ENCODE results near the gene GID4.
"Not testable (repeated sequence)": the region's sequence is repeated elsewhere in the genome, so short reads cannot be mapped to it uniquely, and the experiment has no call there.

GID4 gene

DNA sequence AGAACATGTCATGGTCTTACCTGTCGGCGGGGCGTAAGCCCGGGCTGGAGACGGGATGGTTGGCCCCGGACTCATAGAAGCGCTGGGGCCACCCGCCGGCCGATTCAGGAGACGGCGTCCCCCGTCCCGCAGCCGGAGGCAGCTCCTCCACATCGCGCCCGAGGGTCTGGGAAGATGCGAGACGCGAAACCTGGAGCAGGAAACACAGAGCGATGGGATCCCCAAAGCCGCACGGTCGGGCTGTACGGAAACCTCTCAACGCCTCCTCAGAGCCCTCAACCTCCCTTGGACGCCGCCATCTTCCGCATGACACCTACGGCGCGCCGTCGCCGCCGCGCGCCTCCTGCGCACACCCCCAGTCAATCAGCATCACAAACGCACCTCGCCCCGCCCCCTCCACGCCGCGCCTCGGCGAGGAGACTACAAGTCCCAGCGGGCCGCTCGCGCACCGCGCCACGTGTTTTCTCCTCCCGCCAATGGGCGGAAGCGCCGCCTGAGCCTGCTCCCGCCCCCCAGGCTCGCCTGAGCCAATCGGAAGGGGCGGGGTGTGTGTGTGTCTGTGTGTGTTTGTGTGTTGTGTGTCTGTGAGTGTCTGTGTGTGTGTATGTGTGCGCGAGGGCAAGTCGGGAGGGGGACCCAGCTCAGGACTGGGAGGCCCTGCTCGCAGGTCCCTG, at the start of gene GID4, which contains the start of gene ATPAF2:
TSS of gene GID4 (plus strand) at position 548 of the 674 bp plus-strand sequence. CDS start at position 605, 57 bp downstream.
TSS of gene ATPAF2 (minus strand) at position 308 of the 674 bp plus-strand sequence. CDS start at position 153, 155 bp downstream.
- in situ Hi-C loops (cut with MboI; ENCODE audit: low sequenced_read_pairs): loop anchor here (25.0 kb wide), 1 partner anchor 352 kb away; the partner anchor contains the start of gene RAI1

DNA sequence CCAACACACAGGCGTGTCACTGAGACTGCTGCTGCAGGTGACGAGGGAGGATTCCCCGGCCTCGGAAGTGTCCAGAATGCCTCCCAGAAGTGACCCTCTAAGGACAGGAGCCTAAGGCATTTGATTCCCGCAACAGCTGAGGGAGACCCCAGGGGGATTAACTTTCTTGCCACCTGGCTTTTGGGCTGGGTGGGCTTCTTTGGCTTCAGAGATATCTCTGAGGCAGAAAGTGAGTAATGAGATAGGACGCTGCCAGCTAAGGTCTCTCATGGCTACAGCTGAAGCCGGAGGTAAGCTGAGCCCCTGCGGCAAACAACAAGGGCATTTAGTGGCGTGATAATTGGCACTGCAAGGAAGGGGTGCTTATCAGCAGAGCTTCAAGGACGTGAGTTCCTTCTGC, 49.6 kb upstream of the GID4 start:
- in situ Hi-C loops (cut with MboI; ENCODE audit: low sequenced_read_pairs): no loop called here

DNA sequence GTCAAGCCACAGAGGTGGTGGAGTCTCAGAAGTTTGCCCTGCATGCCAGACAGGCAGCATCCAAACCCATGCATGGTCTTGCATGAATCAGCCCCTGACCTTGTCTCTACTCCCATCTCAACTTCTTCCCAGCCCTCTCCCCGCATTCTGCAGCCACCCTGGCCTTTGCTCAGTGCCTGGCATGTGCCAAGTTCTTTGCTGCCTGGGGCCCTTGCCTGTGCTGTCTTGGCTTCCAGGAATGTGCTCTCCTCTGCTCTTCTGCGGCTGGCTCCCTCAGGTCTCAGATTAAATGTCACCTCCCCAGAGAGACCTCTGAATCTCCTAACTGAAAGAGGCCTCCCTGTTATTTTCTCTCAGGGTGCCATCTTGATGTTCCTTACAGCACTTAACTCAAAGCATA, 48.9 kb upstream of the GID4 start:
- in situ Hi-C loops (cut with MboI; ENCODE audit: low sequenced_read_pairs): no loop called here

DNA sequence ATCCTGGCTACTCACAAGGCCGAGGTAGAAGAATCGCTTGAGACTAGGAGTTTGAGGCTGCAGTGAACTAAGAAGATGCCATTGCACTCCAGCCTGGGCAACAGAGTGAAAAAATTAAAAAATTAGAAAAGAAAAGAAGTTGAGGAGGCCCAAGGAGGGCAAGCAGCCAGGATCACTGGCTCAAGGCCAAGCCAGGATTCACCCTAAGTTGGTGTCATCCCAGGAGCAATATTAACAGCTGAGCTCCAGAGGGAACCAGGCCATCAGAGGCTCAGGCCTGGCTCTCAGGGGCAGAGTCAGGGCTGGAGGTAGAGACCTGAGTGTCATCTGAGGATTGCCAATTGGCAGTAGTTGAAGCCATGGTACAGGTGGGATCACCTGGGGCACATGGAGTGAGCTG, 45.8 kb upstream of the GID4 start:
- in situ Hi-C loops (cut with MboI; ENCODE audit: low sequenced_read_pairs): no loop called here

DNA sequence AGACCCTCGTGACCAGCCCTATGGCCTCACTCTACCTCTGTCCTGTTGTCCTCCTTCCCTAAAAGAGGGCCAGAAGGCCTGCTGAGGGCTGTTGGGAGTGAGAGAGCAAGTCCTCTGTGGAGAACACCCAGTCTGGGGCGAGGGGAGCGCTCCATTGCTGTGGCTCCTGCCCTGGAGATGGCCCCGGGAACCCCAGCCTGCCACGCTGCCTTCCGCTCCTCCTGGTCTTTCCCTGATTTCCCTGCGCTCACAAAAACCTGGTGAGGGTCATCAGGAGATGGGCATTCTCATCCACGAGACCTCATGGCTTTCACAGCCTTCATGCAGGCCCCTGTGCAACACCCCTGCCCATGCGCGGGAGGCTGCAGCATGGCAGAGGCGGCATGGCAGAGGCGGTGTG, 45.4 kb upstream of the GID4 start:
- in situ Hi-C loops (cut with MboI; ENCODE audit: low sequenced_read_pairs): no loop called here

DNA sequence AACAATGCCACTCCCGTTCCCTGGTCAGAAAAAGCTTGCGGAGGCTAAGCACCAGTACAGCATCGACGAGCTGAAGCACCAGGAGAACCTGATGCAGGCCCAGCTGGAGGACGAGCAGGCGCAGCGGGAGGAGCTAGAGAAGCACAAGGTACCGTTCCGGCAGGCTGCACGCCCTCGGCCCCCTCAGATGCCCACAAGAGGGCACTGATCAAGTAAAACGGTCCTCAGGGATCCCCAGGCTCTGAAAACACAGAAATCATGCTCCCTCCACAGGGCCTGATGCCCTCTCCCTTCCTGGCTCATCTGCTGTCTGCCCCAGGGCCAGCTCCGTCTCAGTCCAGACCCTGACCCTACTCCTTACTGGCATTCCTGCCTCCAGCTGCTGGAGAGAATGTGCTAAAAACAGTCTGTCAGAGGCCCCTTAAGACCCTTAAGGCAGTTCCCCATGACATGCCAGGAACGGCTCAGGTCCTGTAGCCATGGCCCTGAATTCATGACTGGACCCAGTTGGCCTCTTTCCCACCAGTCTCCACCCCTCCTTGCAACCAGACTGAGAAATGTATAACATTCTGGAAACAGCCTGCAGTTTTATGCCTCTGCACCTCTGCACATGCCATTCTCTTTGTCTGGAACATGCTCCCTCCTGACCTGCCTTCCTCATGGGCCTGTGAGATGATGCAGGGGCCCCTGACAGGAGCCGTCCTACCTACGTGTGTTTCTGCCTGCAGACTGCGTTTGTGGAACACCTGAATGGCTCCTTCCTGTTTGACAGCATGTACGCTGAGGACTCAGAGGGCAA, 44.7 kb upstream of the GID4 start:
- in situ Hi-C loops (cut with MboI; ENCODE audit: low sequenced_read_pairs): no loop called here

DNA sequence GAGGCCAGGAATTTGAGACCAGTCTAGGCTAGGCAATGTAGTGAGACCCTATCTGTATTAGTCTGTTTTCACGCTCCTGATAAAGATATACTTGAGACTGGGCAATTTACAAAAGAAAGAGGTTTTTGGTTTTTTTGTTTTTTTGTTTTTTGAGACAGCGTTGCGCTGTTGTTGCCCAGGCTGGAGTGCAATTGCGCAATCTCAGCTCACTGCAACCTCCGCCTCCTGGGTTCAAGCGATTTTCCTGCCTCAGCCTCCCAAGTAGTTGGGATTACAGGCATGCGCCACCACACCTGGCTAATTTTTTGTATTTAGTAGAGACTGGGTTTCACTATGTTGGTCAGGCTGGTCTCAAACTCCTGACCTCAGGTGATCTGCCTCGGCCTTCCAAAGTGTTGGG, 43.3 kb upstream of the GID4 start:
- in situ Hi-C loops (cut with MboI; ENCODE audit: low sequenced_read_pairs): not testable (repeated sequence)

DNA sequence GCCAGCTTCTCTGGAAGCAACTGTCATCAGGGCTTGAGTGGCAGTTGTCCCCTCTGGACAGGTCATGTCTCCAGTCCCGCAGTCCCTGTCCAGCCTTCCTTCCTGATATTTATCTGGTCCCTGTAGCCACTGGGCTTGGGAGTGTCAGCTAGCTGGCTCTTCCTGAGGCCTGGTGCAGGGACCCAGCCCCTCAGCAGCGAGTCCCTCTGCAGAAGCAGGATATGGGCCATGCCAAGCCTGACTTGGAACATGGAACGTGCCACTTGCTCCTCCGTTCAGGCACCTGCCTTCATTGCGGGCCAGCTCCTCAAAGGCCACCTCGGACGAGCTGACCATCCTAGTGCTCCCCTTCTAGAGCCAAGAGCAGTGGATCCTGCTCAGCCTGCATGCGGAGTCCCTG, 40.3 kb upstream of the GID4 start:
- in situ Hi-C loops (cut with MboI; ENCODE audit: low sequenced_read_pairs): no loop called here

DNA sequence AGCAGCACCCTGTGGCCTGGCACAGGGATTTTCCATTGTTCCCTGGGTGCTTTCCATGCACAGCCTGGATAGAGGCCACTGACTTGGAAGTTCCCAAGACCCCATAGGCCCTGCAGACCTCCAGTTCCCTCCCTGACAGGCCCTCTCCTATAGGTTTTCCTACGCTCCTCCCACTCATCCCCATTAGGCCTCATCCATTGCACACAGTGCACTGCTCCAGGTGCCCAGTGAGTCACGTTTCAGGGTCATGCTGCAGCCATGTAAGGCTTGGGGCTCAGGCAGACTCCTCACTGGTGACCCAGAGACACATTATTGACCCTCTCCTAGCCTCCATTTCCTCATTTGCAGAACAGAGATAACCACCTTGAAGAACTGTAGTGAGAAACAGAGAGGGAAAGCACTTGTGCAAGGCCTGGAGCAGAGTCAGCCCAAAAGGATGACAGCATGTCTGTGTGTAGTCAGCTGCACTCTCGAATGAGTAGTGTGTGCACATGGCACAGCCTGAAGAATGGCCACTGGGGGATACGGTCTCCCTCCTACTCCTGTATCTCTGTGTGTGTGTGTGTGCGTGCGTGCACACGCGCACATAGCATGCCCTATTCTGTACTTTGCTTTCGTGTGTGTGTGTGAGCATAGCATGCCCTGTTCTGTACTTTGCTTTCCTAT, 39.7 kb upstream of the GID4 start:
- in situ Hi-C loops (cut with MboI; ENCODE audit: low sequenced_read_pairs): no loop called here

DNA sequence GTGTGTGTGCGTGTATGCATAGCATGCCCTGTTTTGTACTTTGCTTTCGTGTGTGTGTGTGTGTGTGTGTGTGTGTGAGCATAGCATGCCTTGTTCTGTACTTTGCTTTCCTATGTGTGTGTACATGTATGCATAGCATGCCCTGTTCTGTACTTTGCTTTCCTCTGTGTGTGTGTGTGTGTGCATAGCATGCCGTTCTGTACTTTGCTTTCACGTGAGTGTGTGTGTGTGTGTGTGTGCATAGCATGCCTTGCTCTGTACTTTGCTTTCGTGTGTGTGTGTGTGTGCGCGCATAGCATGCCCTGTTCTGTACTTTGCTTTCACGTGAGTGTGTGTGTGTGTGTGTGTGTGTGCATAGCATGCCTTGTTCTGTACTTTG, 39.2 kb upstream of the GID4 start:
- in situ Hi-C loops (cut with MboI; ENCODE audit: low sequenced_read_pairs): no loop called here

DNA sequence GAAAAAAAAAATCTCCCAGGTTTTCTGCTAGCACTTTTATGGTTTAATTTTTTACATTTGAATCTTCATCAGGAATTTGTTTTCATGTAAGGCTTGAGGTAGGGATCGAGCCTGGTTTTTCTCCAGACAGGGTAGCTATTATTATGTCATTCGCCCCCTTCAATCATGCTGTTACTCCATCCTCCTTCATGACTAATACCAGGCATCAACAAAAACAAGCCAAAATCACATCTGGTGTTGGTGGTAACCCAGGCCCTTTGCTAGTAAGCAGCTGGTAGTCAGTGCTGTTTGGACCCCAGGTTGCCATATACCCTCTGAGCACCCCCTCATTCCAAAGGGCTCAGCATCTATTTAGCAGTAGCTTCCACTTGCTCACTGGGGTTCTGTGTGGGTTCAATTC, 37.0 kb upstream of the GID4 start:
- in situ Hi-C loops (cut with MboI; ENCODE audit: low sequenced_read_pairs): no loop called here

DNA sequence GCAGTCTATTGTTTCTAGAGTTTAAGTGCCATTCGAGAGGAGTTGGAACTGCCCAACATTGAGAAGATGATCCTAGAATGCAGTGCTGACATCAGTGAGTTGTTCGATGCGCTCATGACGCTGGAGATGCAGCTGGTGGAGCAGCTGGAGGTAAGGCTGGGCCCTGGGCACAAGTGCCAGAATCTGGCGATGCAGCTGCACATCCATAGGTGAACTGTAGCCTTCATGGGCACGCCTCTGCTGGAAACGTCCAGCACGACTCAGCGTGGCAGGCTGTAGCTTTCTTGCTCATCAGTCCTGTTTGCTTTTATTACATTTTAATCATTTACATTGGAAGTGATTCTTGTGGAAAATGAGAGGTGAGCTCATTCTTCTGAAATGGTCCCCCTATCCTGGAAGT, 34.9 kb upstream of the GID4 start:
- in situ Hi-C loops (cut with MboI; ENCODE audit: low sequenced_read_pairs): no loop called here

DNA sequence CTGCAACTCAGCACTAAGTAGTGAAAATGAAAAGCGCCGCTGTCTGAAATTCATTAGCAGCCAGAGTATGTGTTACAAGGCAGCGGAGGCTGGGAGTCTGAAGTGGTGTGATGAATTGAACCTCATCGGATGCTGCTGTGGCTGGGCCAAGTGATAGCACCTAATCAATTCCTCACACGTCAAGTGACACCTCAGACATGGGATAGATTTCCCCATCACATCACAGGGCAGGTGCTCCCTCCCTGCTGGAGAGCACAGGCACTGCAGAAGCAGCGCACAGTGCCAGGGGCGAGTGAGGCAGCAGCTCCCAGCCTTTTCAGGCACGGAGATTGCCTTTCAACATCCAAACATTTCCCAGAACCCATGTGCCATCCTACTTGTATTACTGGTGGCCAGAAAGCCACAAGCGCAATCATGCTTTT, 34.3 kb upstream of the GID4 start:
- in situ Hi-C loops (cut with MboI; ENCODE audit: low sequenced_read_pairs): no loop called here

DNA sequence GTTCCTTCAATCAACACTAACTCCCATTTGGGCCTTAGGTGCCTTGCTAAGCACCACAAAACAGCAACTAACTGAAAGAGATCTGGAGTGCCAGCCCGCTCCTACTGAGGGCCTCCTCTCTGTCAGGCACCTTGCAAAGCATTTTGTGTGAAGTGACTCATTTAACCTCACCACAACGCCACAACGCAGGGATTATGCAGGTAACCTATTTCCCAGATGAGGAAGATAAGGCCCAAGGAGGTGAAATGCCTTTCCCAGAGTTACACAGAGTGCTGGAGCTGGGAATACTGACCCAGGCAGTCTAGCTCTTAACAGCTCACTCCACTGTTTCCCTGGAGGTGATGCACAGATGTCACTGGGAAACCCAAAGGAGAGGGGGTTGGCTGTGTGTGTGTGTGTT, 33.7 kb upstream of the GID4 start:
- in situ Hi-C loops (cut with MboI; ENCODE audit: low sequenced_read_pairs): no loop called here

DNA sequence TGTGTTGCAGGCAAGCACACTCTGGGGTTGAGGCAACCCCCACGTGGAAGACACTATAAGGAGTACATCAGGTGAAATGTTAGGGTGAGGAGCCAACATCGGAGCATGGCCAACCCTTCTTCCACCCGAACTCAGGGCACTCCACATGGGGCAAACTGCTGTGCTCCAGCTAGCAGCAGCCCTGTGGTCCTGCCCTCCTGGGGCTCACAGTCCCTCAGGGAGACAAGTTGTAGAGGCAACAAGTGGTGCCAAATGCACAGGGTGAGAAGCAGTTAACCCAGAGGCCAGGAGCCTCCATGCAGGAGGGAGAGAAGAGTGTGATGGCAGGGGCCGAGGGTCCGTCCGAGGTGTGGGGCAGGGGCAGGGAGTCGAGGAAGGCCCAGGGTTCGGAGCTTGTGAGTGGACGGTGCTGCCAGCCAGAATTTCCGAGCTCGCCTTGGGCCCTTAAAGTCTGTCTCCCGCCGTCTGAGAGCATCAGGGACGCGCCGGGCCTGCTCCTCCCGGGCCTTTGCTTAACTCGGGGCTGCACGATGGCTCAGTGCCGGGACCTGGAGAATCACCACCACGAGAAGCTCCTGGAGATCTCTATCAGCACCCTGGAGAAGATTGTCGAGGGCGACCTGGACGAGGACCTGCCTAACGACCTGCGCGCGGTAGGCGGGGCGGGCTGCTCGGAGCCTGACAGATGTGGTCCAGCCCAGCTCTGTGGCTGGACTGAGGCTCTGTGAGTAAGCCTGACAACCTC, 32.5 kb upstream of the GID4 start:
- in situ Hi-C loops (cut with MboI; ENCODE audit: low sequenced_read_pairs): no loop called here

DNA sequence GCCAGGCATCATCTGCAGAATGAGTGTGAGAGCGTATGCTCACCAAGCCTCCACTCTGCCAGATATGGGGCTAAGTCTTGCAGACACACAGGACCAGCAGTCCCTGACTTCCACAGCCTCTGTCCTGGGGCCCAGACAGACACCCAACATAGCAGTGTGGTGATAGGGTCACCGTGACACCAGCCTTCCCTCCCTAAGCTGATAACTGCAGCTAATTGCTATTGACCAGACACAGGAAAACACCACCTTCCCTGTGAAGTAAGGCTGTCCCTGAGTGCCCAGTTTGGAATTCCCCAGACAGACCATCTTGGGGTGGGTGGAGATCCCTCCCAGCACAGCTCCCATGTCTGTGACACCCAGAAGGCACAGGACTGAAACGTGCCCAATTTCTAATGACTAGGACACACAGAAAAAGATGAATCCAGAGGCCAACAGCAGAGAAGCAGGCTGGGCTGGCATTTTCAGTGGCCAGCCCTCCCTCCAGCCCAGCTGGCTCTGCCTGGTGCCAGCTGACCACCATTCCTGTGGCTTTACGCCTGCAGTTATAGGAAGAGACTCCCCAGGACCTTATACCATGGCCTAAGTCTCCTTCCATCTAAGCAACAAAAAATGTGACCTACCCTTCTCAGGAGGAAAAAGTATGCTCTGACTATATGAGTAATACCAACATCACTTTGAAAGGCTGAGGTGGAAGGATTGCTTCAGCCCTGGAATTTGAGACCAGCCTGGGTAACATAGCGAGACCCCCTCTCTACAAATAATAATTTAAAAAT, 30.5 kb upstream of the GID4 start:
- in situ Hi-C loops (cut with MboI; ENCODE audit: low sequenced_read_pairs): no loop called here

DNA sequence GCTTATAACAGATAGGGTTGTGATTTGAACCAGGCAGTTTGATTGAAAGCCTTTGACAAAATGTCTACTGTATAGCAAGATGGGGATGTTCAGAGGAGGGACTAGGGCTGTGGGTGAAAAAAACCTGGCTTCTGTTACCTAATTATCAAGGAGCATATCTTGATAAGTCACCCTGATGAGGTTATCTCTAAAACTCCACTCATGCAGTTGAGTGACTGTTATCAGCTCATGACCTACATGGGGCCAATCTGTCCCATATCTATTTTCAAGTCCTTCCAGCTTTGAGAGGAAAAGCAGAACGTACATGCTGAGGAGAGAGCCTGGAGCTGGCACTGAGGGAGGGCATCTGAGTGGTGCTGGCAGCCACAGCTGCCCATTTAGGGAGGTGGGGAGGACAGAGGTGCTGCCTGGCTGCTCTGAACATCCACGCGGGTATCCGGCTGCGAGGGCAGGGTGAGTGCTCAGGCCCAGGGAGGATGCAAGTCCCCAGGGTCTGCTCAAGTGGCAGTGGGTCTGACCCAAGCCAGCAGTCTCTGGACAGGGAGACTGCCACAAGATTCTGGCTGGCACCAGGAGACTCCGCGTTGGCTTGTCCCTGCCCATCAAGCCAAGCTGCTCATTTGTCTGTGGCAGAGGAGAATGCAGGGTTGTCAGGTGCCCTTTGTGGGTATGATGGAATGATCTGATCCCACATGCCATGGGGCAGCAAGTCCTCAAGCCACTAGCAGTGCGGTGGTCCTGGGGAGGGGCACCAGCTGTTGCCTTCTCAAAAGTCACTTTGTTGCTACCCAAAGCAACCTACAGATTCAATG, 29.4 kb upstream of the GID4 start:
- in situ Hi-C loops (cut with MboI; ENCODE audit: low sequenced_read_pairs): no loop called here

DNA sequence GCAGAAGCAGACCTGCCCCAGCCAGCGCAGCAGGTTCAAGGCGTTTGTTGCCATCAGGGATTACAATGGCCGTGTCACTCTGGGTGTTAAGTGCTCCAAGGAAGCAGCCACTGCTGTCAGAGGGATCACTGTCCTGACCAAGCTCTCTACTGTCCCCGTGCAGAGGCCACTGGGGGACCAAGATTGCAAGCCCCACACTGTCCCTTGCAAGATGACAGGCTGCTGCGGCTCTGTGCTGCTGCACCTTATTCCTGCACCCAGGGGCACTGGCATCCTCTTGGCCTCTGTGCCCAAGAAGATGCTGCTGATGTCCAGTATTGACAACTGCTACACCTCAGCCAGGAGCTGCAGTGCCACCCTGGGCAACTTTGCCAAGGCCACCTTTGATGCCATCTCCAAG, 27.9 kb upstream of the GID4 start:
- in situ Hi-C loops (cut with MboI; ENCODE audit: low sequenced_read_pairs): no loop called here

DNA sequence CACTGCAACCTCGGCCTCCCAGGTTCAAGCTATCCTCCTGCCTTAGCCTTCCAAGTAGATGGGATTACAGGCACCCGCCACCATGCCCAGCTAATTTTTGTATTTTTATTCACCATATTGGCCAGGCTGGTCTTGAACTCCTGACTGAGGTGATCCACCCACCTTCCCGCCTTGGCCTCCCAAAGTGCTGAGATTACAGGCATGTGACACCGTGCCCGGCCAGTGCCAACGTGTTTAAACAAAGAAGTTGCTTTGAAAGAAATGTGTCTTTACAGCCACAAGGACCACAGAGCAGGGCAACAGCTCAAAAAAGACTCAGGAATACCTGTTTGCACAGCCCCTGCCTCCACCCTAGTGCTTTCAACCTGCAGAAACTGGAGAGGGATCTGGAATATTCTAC, 25.2 kb upstream of the GID4 start:
- in situ Hi-C loops (cut with MboI; ENCODE audit: low sequenced_read_pairs): no loop called here

DNA sequence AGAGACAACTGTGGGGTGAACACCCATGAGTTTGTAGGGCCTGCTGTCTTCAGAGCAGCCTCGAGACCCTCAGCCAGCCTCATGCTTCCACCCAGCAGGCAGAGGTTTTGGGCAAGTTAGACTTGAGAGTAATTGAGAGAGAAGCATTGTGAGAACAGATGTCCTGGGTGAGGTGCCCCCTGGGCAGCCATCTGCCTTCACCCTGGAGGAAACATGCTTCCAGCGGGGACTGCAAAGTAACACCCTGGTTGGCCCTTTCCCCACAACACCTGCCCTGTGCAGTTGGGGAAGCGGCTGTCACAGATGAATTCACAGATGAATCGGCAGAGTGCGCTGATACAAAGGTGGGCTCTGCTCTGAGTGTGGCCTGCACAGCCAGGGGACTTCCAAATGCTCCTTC, 23.6 kb upstream of the GID4 start:
- in situ Hi-C loops (cut with MboI; ENCODE audit: low sequenced_read_pairs): no loop called here
